GM13977 (cell line): ENCODE data around the gene LBHD1.

Experiments used
- DNase-seq: peaks from one replicate; pipeline ENCODE4 v3.0.0; 2012; ENCODE audit warnings: low spot score
- CTCF ChIP-seq: IDR thresholded peaks from 2 replicates; pipeline ENCODE4 v1.5.1; 2012; ENCODE audit warnings: mild to moderate bottlenecking, control low read depth; ENCODE audit not compliant: insufficient read depth; ENCODE audit errors: extremely low read depth, missing control alignments
- in situ Hi-C: fragments of 300-500 bp; cut with MboI; formaldehyde crosslinking; loops from one replicate; pipeline ENCODE4 v1.12.0; 2022; ENCODE audit warnings: low sequenced_read_pairs, low pct_unique_long_range_greater_than_20kb, mixed read lengths, inconsistent platforms; ENCODE audit not compliant: unreplicated experiment

The LBHD1 gene

GRCh38 chr11:62712861-62713260 is 40.8 kb upstream of the LBHD1 start:
- no peak for DNase-seq
- in situ Hi-C loops = no loop called here
- TF ChIP-seq CTCF = no peak

DNA sequence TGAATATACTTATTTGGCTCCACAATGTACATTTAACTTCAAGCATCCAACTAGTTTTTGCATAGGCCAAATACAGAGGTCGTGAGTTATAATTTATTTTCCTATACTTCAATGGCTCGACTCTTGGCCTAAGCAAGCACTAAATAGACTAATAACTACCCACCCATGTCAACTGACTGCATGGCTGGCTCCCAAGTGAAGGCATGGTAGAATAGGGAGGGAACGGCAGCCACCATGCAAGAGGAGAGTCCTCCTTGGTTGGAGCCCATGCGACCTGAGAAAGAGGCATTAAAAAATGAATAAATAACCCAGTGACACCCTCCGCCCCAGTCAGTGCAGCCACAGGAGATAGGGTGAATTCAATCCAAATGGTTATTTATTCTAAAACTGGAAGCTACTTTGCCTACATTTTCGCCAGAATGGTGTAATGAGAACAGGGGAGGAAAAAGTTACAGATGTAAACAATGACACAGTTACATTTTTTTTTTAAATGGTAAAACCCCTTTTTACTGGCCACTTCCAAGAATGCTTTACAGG is 40.3 kb upstream of the LBHD1 start:
- in situ Hi-C loops = no loop called here
- TF ChIP-seq CTCF = no peak
- no peak for DNase-seq

DNA sequence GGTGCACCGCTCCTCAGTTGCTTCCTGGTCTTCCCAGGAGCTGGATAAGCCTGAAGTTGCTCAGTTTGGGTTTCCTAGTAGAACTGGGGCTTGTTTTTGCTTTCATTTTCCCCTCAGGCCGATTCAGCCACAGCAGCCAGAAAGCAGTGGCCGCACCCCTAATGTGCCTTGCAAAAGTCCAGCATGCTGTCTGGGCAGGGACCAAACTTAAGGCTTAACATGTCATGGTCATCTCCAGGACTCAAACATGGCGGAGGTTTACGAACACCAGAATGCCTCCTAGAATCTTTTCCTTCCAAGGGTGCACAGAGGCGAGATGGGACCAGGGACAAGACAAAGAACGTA is 37.9 kb upstream of the LBHD1 start:
- in situ Hi-C loops = no loop called here
- peak; percentile 38 for DNase-seq
- no peak for TF ChIP-seq CTCF

DNA sequence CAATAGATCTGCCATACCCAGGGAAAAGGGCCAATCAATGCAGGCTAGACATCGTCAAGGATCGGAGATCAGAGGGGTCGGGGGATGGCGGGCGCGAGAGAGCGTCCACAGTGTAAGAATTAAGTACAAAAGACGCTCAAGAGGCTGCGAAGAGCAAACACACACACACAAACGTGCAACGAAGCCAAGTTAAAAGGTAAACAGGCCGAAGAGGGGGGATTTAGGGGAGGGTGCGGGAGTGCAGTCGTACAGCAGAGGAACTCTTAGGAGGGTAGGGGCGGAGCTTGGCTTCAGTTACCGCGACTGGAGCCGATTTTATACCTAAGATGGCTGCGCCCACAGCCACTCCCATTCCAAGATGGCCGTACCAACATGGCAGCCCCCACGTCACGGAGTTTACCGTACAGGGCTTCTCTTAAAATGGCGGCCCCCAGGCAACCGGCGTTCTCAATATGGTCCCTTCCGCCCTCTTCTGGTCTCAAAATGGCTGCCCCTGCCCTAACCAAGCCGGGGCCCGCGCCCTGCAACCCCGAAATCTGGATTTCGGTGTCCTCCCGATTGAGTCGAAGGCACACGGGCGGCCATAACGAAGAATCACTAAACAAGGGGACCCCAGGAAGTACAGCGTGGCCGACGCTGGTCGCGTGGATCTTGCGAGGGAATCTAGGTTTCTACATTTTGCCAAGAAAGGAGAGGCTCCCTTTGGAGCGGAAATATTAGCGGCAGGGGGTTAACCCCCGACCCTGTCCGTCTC is 37.4 kb upstream of the LBHD1 start:
- DNase-seq = peak; percentile 92
- peak; percentile 14 for TF ChIP-seq CTCF
- in situ Hi-C loops = no loop called here

DNA sequence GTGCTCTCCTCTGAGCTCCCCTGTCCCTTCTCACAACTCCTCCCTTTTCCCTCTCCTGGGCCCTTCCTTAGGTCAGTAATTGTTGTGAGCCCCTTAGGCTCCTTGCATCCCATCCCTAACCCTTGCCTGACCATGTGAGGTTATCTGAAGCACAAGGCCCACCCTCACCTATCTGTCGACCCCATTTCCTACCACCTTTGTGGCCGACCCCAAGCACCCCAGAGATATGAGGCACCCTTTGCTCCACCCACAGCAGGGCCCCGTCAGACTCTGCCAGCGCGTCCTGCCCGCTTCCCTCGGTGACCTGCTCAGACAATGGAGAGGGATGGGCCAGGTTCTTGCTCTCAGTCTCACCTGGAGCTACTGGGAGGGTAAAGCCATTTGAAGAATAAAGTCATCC is 36.7 kb upstream of the LBHD1 start:
- in situ Hi-C loops = no loop called here
- TF ChIP-seq CTCF = no peak
- DNase-seq = no peak

GRCh38 chr11:62708392-62708791 is 36.3 kb upstream of the LBHD1 start:
- no peak for TF ChIP-seq CTCF
- in situ Hi-C loops = no loop called here
- DNase-seq = no peak
